ENCODE data around the gene TSPAN10.
"Not testable (repeated sequence)": the region's sequence is repeated elsewhere in the genome, so short reads cannot be mapped to it uniquely, and the experiment has no call there.

Gene TSPAN10

GRCh38 chr17:81636505-81637288, at the start of gene TSPAN10, which contains the start of gene NPLOC4:
Gene TSPAN10, plus strand, starts transcription at chr17:81637196. Its CDS starts 5,217 bp downstream, at chr17:81642413.
Gene NPLOC4, minus strand, starts transcription at chr17:81637112. Its CDS starts 182 bp downstream, at chr17:81636930.
- peak; percentile 59 for DNase-seq

DNA sequence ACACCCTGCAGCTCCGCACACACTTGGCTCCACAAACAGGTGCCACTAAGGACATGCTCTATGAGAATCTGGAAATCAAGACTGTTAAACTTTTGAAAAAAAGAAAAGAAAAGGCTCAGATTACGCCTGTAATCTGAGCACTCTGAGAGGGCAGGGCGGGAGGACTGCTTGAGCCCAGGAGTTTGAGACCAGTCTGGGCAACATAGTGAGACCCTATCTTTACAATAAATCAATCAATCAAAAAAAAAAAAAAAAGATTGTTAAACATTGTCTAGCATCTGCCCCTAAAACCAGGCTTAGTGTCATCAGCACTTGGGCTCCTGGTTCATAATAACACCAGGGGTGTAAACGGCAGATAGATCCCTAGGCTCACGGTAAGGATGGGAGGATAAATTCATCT, 47.4 kb upstream of the TSPAN10 start:
- no peak for DNase-seq

- no peak for DNase-seq
Measured at GRCh38 chr17:81590121-81590520, 46.9 kb upstream of the TSPAN10 start.

- DNase-seq: no peak
Measured at GRCh38 chr17:81591971-81592370, 45.0 kb upstream of the TSPAN10 start.

DNA sequence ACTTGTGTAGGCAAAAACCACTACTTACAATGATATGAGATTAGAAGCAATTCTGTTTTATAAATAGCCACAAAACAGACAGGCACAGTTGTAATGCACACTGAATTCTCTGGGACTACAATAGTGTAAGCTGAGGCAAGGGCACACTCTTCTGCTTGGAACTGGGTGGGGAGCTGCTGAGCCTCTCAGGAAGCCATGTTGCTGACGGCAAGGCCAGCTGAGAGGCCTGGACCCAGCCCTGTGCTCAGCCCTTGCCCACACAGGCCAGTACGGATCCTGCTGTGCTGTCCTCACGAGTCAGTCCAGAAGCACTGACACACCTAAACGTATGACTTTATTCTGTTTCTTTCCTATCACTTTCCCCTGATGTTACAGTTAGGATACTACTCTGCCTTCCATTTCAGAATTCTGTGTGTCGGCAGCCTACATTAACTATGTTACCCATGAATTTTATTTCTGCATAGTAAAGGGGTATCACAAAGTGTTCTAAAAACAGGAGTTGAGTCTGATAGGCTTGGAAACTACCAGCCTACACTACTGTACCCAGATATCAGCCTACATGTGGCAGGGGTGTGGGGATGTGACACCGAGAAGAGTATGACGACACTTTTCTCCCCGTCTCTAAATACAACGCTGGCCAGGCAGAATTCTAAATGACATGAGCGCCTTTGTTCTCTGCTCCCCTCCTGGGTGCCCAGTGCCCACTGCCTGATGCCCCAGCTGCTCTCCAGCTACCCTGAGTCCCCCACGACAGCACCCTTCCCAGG, 43.7 kb upstream of the TSPAN10 start:
- no peak for DNase-seq

- DNase-seq: no peak
Measured at GRCh38 chr17:81599719-81600486, 37.1 kb upstream of the TSPAN10 start.

DNA sequence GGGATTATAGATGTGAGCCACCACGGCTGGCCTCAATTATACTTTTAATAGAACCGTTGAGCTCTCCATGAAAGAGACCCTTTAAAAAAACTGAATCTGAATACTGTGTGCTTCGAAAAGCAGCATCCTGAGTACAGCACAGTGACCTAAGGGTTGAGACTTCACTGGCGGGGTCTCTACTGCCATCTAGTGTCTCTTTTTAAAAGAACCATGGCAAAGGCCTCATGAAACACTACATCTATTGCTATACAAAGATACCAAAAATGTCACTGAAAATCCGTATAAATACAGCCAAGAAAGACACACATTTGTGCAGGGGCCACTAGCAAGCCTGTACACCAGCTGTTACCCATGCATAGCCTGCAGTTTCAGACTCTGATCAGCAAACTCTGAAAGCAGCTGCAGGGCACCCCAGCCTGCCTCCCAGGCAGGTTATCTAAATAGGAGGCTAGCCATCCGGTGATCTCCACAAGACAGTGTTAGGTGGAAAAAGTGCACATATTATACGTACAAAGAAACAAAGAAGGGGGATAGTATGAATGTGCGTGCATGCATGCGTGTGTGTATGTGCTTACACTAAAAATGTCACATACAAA, 35.4 kb upstream of the TSPAN10 start:
- peak; percentile 72 for DNase-seq

DNA sequence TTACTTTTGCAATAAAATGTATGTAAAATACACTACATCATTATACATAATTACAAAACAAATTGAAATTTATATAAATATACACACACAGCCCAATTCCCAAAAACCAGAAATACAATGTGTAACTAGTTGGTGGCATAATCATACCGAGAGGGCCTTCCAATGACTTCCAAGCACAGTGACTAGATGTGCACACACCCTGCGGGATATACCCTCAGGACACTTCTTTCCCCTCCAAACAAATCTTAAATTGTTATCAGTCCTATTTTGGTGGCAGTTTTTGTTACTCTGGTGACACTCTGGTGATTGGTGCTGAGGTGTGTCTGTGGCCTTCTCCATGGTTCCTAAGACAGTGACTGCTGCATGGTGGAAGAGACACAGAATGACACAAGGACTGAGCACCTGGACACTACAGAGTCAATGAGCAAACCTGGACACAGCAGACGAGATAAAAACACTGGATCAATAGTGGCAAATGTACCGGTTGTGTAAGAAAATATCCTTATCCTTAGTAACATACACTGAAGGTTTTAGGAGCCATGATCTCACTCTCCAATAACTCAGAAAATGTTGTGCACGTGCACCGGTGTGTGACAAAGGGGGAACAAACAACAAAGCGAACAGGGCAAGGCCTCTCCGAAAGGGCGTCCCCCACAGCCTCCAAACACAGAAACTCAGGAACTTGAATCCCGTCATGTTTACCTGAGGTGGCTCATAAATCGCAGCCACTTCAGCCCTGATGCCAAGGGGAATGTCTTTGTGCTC, 33.0 kb upstream of the TSPAN10 start:
- DNase-seq: no peak

- DNase-seq: no peak
Measured at GRCh38 chr17:81607431-81607830, 29.6 kb upstream of the TSPAN10 start.

- no peak for DNase-seq
Measured at GRCh38 chr17:81608082-81608481, 28.9 kb upstream of the TSPAN10 start.

GRCh38 chr17:81608605-81609004, 28.4 kb upstream of the TSPAN10 start:
- DNase-seq: no peak

DNA sequence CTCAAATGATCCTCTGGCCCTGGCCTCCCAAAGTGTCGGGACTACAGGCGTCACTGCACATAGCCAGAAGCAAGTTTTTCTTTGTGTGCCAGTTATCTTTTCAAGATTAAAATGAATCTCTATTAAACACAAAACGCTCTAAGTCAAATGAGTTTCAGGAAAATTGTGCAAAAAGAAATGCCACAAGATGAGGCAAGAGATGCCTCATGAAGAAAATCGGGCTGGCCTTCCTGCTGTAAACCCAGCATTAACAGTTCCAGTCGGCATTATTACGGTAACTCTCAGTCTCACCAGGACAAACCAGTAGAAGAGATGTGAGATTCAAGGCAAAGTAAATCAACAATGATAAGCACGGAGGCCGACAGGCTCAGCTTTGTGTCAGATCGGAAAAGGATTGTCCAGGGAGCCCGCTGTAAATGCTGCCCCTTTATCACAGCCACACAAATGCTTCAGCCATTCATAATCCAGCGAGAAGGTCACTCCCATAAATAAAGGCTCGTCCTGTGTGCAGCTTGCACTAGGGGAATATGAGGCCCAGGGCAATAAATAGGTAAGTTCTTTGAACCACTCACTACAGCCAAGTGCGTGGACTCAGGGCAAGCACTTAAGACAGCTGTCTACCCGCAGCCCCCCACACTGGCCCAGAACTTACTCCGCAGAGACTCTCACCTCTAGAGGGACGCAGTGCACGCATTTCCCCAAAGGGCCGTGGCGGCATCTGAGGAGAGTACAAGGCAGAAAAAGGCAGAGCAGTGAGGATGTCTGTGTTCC, 27.3 kb upstream of the TSPAN10 start:
- DNase-seq: no peak

DNA sequence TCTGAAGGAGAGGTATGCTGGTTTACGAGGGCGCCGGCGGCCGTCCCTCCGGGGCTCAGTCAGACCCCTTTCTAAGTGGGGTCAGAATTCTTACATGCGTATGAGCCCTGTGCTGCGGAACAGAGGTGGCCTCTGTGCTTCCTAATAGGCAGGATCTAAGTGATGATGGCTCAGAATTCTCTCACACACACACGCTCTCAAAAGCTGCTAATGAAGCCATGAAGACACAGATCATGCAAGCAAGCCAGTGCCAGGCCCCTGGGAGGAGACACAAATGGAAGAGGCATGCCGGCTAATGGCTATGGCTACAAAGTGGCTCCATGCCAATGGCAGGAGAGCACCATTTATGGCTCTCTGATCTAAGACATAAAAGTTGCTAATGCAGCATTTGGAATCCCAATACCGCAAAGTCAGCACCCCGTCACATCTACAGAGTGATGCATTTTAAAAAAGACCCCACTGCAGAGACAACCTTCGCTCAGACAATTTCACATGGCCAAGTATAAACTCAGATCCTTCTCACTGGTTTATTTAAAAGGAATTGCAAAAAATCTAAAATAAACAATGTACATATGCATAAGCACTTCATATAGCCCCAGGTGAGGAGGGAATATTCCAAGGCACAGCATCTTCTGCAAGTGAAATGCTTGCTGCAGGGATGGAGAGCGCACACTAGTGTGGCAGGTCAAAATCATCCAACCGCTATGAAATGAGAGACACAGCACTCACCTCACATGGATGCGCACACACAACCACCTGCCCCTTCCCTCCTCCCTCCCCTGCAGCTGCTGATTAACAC, 24.6 kb upstream of the TSPAN10 start:
- no peak for DNase-seq

DNA sequence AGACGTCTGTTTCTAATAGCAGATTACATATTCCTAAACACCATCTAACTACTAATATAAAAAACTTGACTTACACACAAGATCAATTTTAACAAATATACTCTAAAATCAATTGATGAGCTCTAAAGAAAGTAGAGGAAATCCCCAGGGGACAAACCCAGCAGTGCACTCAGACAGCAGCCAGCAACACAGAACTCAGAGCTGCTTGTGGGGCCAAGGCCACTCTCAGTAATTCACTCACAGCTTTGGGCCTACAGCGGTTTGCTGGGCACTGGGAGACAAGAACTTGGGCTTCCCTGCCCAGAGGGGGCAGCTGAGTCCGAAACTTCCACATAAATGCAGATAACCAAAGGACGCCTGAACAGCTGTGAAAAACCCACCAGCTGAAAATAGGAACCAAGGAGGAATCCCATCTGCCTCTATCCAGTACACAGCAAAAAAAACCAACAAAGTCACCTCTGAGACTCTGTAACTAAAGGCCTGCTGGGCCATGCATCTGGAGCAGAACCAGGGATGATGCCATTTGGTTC, 21.5 kb upstream of the TSPAN10 start:
- DNase-seq: no peak

DNA sequence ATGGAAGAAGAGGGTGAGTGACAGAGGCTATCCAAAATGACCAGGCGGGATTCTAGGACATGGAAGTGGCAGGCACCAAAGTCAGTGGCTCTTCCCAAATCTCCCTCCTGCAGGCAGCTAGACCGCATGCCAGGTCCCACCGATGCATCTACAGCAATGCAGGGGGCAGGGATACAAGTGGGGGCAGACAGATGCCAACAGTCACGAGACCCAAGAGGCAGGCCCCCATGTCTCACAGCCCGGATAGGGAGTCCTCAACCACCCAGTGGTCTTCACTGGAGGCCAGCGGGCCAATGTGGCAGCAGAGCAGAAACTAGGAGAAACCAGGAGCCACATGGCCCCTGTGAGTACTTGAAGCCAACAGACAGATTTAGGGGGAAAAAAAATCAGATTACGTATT, 20.1 kb upstream of the TSPAN10 start:
- no peak for DNase-seq

GRCh38 chr17:81618307-81618706, 18.7 kb upstream of the TSPAN10 start:
- not testable (repeated sequence) for DNase-seq

DNA sequence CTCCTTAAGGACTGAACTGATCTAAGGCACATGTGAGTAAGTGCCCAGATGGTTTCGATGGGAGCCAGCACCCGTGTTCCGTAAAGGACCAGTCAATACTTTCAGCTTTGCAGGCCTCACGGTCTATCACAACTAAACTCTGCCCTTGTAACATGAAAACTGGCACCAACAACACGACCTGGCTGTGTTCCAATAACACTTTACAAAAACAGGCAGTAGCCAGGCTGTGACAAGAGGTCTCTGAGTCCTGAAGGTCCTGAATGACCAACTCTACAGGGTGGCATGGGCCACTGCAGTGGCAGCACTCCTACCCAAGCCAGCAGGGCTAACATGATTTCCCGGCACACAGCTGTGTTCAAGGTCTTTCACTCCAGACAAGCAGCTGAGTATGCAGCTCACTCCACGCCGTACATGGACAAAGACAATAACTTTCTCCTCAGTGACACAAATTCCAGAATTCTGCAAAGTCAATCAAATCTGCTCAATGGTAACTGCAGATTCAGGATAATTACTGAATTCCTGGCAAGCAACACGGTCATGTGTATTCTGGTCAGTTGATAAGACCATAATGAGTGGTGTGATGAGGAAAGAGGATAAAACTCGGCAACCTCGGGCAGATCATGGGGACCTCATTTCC, 15.4 kb upstream of the TSPAN10 start:
- DNase-seq: no peak

- DNase-seq: no peak
Measured at GRCh38 chr17:81630274-81630673, 6.7 kb upstream of the TSPAN10 start.

DNA sequence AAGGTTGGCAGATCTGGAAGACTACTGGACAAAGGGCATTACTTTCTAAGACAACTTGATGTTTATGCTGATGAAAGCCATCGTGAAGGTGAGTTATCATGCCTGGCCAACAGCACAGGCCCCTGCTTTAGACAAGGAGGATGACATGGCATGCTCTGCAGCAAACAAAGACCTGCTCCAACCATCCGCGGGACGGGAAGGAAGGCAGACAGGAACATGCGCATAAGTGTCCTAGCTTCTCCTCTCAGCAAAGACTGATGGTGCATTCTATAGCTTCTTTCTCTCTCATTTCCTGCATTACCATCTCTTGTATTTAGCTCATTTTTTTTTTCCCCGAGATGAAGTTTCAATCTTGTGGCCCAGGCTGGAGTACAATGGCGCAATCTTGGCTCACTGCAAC, 5.5 kb upstream of the TSPAN10 start:
- DNase-seq: peak; percentile 38

DNA sequence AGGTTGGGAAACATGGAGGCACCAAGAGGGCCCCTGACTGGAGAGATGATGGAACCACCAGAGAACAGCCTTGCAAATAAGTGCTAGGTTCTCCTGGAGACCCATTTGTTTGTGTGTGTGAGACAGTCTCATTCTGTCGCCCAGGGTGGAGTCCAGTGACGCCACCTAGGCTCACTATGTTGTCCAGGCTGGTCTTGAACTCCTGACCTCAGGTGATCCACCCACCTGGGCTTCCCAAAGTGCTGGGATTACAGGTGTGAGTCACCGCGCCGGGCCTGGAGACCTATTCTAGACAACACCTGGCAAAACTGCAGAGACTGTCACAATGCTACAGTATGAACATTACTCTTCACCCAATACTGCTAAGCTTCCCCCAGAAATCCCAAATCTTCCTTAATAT, 1.6 kb upstream of the TSPAN10 start:
- no peak for DNase-seq
